ENCODE measurements around the gene KCNE1.
"Not testable (repeated sequence)": the region's sequence is repeated elsewhere in the genome, so short reads cannot be mapped to it uniquely, and the experiment has no call there.

KCNE1 gene

GRCh38 chr21:34404742-34405141, 107.3 kb downstream of the KCNE1 start:
- not testable (repeated sequence) for H3K4me1 Mint-ChIP-seq; H3K27ac Mint-ChIP-seq; DNase-seq; H3K36me3 Mint-ChIP-seq (ENCODE audit: low read depth); H3K4me3 Mint-ChIP-seq; H3K9me3 Mint-ChIP-seq; H3K27me3 Mint-ChIP-seq (ENCODE audit: low read depth, poor library complexity)

- not testable (repeated sequence) for H3K9me3 Mint-ChIP-seq; H3K36me3 Mint-ChIP-seq (ENCODE audit: low read depth); DNase-seq; H3K4me1 Mint-ChIP-seq; H3K27me3 Mint-ChIP-seq (ENCODE audit: low read depth, poor library complexity); H3K27ac Mint-ChIP-seq; H3K4me3 Mint-ChIP-seq
These were observed 111.5 kb downstream of the KCNE1 start for GRCh38 chr21:34400522-34400921.
